GM20431 (cell line): ENCODE results near the gene FAM120B.
"Not testable (repeated sequence)": the region's sequence is repeated elsewhere in the genome, so short reads cannot be mapped to it uniquely, and the experiment has no call there.

Source experiments
- in situ Hi-C: fragments of 300-500 bp; cut with MseI, MboI; formaldehyde crosslinking; loops from one replicate; pipeline ENCODE4 v1.15.0; 2020; ENCODE audit warnings: low sequenced_read_pairs; ENCODE audit not compliant: unreplicated experiment

Gene FAM120B, protein sequence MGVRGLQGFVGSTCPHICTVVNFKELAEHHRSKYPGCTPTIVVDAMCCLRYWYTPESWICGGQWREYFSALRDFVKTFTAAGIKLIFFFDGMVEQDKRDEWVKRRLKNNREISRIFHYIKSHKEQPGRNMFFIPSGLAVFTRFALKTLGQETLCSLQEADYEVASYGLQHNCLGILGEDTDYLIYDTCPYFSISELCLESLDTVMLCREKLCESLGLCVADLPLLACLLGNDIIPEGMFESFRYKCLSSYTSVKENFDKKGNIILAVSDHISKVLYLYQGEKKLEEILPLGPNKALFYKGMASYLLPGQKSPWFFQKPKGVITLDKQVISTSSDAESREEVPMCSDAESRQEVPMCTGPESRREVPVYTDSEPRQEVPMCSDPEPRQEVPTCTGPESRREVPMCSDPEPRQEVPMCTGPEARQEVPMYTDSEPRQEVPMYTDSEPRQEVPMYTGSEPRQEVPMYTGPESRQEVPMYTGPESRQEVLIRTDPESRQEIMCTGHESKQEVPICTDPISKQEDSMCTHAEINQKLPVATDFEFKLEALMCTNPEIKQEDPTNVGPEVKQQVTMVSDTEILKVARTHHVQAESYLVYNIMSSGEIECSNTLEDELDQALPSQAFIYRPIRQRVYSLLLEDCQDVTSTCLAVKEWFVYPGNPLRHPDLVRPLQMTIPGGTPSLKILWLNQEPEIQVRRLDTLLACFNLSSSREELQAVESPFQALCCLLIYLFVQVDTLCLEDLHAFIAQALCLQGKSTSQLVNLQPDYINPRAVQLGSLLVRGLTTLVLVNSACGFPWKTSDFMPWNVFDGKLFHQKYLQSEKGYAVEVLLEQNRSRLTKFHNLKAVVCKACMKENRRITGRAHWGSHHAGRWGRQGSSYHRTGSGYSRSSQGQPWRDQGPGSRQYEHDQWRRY

GRCh38 chr6:170306324-170307079, at the start of gene FAM120B:
TSS of gene FAM120B (plus strand) at chr6:170306758. CDS start at chr6:170317391, 10,633 bp downstream.
- in situ Hi-C loops = no loop called here

- in situ Hi-C loops = no loop called here
Measured at GRCh38 chr6:170257376-170257775, 49.2 kb upstream of the FAM120B start.

- in situ Hi-C loops = no loop called here
Measured at GRCh38 chr6:170258407-170258806, 48.2 kb upstream of the FAM120B start.

DNA sequence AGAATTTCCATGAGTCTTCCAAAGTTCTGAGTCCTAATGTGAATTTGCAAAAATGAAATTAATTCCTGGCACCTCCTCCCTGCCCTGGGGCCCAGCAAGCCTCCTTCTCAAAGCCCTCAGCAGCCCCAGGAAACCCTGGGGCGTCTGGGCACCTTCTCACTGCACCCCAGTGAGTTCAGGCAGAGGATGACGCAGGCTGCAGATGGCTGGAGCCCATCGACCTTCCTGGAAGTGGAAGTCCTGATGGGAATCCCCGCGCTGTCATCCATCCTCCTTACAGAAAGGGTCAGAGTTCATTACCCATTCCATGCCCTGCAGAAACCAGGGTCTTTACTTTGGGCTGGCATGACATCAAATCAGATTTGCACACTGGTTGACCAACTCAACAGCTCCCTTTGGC, 47.3 kb upstream of the FAM120B start:
- in situ Hi-C loops = no loop called here

DNA sequence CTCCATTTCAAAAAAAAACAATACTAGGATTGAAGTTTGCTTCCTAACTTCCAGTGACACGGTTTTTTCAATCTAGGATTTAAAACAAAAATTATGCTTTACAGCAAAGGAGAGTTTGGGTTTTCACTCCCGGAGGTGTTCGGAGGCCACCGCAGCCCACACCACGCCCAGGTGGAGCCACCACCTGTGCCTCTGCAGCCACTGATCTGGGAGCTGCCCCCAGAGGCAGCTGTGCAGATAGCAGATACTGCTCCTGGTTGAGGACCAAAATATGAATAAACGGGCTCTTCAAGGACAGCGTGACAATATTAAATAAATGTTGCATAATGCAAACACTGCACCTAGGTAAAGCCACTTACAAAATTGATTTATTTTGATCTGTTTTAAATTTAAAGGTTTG, 45.9 kb upstream of the FAM120B start:
- in situ Hi-C loops = no loop called here

DNA sequence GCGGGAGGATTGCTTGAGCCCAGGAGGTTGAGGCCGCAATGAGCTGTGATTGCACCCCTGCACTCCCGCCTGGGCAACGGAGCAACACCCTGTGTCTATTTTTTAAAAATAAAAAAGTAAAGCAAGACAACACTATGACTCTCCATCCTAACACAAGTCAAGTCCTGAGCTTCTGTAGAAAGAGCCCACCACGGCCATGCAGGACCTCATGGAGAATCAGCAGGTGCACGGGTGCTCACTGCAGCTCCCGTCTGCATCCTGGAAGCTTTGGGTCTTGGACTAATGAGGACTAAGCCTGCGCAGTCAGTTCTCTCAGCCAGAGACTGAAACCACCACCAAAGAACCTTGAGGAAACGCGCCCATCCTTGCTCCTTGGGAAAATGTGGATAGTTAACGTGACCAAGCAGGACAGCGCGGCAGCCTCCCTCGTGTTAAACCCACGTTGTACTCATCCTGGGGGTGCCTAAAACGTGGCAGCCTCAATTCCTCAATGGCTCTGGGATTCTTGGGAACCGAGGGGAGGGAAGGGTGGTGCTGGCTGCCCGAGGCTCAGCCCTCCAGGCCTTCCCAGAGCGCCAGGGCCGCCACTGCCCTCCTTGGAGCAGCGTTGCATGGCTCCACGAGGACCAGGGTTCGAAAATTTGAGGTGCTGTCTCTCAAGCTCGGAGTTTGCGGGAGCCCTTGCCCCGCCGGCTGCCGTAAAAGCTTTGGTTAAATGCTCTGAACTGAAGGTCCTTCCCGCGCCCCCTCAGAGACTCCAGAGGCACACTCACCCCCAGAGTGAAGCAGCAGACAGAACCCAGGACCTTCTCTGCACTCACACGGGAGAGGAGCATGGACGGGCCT, 44.7 kb upstream of the FAM120B start:
- in situ Hi-C loops = no loop called here

DNA sequence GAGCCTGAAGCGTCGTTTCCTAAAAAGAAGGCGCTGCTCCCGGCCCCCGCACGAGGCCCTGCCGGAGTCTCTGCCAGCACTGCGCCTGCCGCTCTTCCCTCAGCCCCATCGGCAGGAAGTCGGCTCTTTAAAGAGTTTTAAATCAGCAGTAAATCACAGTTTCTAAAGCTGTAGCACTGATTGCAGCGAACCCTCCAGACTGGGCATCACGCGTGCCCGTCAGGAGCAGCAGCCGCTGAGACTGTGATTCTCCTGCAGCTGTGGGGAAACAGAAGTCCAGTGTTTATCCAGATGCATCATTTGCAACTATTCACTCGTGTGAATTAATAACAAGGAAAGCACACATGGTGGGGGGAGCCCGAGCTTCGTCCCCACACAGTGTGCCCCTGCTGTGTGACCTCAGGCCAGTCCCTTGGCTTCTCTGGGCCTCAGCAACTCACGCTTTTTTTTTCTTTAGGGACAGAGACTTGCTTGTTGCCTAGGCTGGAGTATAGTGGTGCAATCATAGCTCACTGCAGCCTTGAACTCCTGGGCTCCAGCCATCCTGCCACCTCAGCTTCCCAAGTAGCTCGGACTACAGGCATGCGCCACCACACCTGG, 44.0 kb upstream of the FAM120B start:
- in situ Hi-C loops = no loop called here

DNA sequence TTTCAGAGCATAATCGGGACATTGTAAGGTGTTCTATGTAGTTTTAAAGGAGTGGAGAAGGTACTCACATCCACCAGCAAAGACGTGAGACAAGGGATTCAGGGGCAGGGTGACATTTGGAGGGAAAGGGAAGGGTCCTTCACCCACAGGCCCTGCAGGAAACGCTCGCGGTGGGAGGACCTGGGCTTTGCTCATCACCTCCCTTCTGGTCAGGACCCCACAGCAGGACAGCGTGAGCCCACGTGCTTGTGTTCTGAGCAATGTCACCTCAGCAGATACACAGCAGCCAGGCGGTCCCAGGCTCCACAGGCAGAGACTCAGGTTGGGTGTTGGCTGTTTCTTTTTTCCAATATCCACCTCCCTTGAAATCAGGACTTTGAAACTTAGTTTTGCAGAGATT, 43.1 kb upstream of the FAM120B start:
- in situ Hi-C loops = no loop called here

DNA sequence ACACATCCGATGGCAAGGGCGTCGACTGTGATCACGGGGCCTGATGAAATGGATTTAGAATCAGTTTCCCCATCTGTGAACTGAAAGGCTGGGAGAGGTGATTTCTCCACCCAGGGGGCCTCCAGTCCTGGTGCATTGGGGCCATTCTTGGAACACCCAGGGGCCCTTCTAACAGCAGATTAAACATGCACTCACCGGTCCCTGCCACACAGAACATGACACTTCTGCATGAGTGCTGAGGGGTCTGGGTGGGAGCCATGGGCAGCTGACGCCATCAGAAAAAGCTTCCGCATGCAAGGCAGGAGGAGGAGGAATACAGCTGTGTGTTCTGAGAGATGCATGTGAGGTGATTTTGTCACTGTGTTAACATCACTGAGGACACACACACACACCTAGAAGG, 42.5 kb upstream of the FAM120B start:
- in situ Hi-C loops = no loop called here

DNA sequence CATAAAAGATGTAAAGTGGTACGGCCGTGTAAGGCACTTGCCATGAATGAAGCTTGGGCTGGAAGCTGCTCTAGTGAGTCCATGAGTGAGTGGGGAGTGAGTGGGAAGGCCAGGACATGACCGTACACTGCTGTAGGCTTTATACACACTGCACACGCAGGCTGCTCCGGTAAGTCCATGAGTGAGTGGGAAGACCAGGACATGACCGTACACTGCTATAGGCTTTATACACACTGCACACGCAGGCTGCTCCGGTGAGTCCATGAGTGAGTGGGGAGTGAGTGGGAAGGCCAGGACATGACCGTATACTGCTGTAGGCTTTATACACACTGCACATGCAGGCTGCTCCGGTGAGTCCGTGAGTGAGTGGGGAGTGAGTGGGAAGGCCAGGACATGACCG, 41.9 kb upstream of the FAM120B start:
- in situ Hi-C loops = not testable (repeated sequence)

DNA sequence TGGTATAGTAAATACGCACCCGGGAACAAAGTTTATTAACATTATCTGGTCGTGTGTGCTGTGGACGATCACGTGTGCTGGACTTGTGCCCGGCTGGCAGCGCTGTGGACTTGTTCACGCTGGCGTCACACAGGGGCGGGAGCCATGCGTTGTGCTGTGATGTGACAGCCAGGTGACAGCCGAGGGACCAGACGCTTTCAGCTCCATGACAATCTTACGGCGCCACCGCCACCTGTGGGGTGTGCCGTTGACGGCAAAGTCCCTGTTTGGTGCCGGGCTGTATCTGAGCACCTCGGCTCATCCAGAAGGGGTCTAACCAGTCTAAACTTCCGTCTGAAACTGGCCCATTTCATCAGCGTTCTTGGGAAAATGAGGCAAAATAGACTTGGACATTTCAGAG, 40.9 kb upstream of the FAM120B start:
- in situ Hi-C loops = no loop called here

DNA sequence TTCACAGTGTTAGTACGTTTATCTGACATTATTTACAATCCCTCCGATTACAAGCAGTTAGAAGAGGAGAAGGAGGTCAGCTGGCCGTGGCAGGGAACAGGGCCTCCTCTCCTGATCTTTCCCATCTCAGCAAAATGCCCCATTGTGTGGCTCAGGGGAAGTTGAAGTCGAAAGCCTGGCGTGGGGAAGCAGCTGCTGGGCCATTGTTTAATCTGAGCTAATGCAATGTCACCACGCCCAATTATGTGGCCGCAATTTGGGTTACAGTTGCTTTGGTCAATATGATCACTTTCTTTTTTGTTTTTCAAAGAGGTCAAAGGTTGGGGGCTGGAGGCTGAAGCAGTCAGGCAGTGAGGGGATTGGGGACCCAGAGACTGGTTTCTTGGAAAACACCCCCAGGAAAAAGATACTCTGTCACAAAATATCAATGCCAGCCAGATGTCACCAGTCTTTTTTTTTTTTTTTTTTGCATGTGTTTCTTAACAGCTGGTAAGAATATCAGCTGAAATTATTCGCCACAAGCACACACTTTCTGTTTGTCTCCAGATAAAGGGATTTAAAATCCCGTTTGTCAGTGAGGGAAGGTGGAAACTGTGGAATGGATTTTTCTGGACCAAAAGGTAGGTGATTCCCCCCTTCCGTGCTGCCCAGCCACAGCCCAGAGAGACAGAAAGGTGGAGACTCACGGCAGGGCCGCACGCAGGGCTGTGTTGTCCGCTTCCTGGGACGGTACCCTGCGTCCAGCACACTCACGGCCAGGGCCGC, 40.3 kb upstream of the FAM120B start:
- in situ Hi-C loops = no loop called here

DNA sequence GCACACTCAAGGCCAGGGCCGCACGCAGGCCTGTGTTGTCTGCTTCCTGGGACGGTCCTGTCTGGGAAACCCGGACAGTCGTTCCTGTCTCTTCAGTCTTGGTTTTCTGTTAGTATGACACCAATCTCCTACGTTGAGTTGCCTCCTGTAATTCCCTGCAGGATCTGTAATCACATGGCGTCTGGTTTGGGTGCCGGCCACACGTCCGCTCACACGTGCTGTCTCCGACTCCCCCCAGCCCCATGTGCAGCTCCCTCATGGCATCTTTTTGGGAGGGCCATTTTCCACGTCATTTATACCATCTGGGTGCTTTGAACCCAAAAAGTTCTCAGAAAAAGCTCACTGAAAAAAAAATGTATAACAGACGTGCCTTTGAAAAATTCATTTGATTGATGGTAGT, 38.9 kb upstream of the FAM120B start:
- in situ Hi-C loops = no loop called here

GRCh38 chr6:170268216-170269129, 38.1 kb upstream of the FAM120B start:
- in situ Hi-C loops = no loop called here

DNA sequence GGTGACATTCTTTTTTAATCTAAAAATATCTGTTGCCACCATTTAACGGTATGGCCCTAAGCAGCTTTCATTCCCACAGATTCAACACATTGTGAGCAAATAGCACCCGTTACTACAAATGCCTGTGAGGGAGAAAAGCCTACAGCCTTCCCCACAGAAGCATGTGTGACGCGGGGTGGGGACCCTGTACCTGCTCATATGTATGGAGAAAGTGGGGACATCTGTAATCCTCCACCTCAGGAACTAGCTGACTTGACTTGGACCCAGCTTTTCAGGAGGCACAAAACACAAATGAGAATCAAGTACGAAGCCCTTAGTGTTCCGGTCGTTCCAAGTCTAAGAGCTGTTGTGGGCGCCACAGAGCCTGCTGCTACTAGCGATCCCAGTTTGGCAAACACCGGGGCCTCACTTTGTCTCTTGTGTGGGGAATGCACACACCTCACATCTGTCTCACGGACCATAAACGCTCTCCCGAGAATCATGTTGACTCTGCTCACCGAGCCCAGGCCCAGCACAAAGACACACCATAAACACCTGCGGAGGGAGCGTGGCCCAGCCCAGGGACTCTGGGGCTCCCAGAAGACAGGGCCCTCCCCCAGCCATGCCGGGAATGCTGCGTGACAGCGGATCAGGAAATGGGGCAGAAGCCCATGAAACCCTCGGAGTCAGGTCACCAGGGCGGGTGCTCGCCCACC, 37.3 kb upstream of the FAM120B start:
- in situ Hi-C loops = no loop called here

- in situ Hi-C loops = no loop called here
Measured at GRCh38 chr6:170269846-170270541, 36.6 kb upstream of the FAM120B start.
